HEK293T (cell line): ENCODE data around the gene PLPP2.

ENCODE experiments used
- BHLHE40 ChIP-seq: fragments of 450-650 bp; IDR thresholded peaks from 2 replicates; pipeline ENCODE4 v1.6.1; 2016; ENCODE audit warnings: mild to moderate bottlenecking, moderate library complexity, borderline replicate concordance
- CTBP1 ChIP-seq: fragments of 450-650 bp; IDR thresholded peaks from 2 replicates; pipeline ENCODE4 v1.6.1; 2016; ENCODE audit warnings: borderline replicate concordance
- FOXK2 ChIP-seq: fragments of 450-650 bp; IDR thresholded peaks from 2 replicates; pipeline ENCODE4 v1.6.1; 2016; ENCODE audit warnings: mild to moderate bottlenecking
- FOXM1 ChIP-seq: fragments of 450-650 bp; IDR thresholded peaks from 2 replicates; pipeline ENCODE4 v1.6.1; 2017; ENCODE audit warnings: mild to moderate bottlenecking, borderline replicate concordance
- SP1 ChIP-seq: fragments of 450-650 bp; IDR thresholded peaks from 2 replicates; pipeline ENCODE4 v1.6.1; 2017
- TARDBP ChIP-seq: fragments of 450-650 bp; IDR thresholded peaks from 2 replicates; pipeline ENCODE4 v1.6.1; 2016

DNA sequence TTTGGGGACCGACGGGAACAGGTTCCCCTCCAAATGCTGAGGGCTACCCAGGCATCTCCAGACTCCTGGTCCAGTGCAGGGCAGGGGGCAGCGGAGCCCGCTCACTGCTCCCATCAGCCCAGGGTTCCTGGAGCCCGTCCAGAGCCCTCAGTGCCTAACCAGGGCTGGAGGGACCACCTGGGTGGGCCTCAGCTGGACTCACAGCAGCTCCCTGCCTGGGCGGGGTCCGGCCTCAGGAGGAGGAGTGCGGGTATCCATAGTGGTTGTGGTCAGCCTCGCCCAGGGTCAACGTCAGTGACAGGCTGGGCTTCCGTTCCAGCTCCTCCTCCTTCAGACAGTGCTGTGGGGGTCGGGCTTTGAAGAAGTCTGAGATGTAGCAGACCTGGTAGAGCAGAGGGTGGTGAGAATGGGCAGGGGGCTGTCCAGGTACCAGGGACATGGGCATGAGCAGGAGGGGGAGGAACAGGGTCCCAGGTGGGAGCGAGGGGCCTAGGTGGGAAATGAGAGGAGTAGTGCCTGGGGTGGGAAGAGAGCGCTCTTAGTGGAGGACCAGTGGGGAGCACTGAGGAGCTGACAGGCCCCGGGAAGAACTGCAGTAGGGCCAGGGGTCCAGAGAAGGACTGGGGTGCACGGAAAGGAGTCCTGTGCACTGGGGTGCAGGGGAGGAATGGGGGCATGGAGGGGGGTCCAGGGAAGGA, 9.9 kb downstream of the PLPP2 start:
- TF ChIP-seq FOXM1: no peak
- no peak for TF ChIP-seq SP1
- no peak for TF ChIP-seq CTBP1
- TF ChIP-seq FOXK2: no peak
- TF ChIP-seq BHLHE40: no peak
- TF ChIP-seq TARDBP: no peak
